Subcutaneous adipose tissue (tissue), 4 donors: ENCODE data around the gene CYB561A3. TPM values are rescaled to one million over a fixed set of nuclear protein-coding genes. Genes with fewer than 3 reads are reported as not detected.

ENCODE experiments used
- CTCF ChIP-seq: fragments of 450-650 bp; IDR thresholded peaks from one replicate; pipeline ENCODE4 v1.5.1; 2016; ENCODE audit warnings: low read depth, mild to moderate bottlenecking, control low read depth, antibody characterized with exemption, moderate library complexity
- total RNA-seq, 4 donors: library from RNA; depleted of rRNA; stranded (reverse); fragments of >200 nt; gene quantifications; one replicate each; pipeline ENCODE4 v1.1.0, GENCODE V29; 2016

The CYB561A3 gene
- total RNA-seq, 4 donors from 2014 or later: 22.0 to 43.0 (median 34.2) TPM

GRCh38 chr11:61401173-61401572, 39.5 kb upstream of the CYB561A3 start:
- no peak for TF ChIP-seq CTCF

GRCh38 chr11:61392981-61393595, 31.4 kb upstream of the CYB561A3 start:
- no peak for TF ChIP-seq CTCF

GRCh38 chr11:61390161-61390560, 28.5 kb upstream of the CYB561A3 start:
- no peak for TF ChIP-seq CTCF

- no peak for TF ChIP-seq CTCF
Observed at GRCh38 chr11:61384271-61385242, 22.9 kb upstream of the CYB561A3 start.

GRCh38 chr11:61380884-61381283, 19.2 kb upstream of the CYB561A3 start:
- no peak for TF ChIP-seq CTCF

GRCh38 chr11:61378713-61379313, 17.1 kb upstream of the CYB561A3 start:
- no peak for TF ChIP-seq CTCF
